H1 (cell line): ENCODE measurements around the gene PTDSS2. TPM values are rescaled to one million over a fixed set of nuclear protein-coding genes. Genes with fewer than 3 reads are reported as not detected.

ENCODE experiments used
- CTCF ChIA-PET: fragments of 300-600 bp; sonication (Branson Sonifier 250); formaldehyde crosslinking; loops from one replicate; lab custom pipeline; 2021; ENCODE audit not compliant: partially characterized antibody; lab: Charles Lee
- POLR2A ChIA-PET: fragments of 300-600 bp; sonication (Branson Sonifier 250); formaldehyde crosslinking; loops from one replicate; lab custom pipeline; 2021; ENCODE audit warnings: inconsistent platforms; ENCODE audit not compliant: partially characterized antibody; lab: Charles Lee
- DNase-seq, 2 experiments: peaks; one replicate each; pipeline versions ENCODE4 v3.0.0 to v3.0.0-alpha.2; 2010 to 2022; ENCODE audit warnings: low spot score in 2 of 2, low read depth in 1 of 2, mixed read lengths in 1 of 2
- FAIRE-seq: peaks from 2 replicates; lab custom pipeline; 2011; peaks lifted over from hg19 to GRCh38; lab: Jason Lieb, UNC
- H2AFZ ChIP-seq: 2 replicates; pipeline ENCODE4 v1.8.1; 2012; ENCODE audit warnings: low read length, inconsistent platforms
- H2AK5ac ChIP-seq: 2 replicates; pipeline ENCODE4 v1.6.1; 2013; ENCODE audit warnings: low read depth, low read length
- H2BK120ac ChIP-seq: replicated peaks from 2 replicates; pipeline ENCODE3; 2013; ENCODE audit warnings: low read depth, low read length, inconsistent platforms
- H2BK12ac ChIP-seq: 2 replicates; pipeline ENCODE4 v1.6.1; 2013; ENCODE audit warnings: low read depth, low read length
- H2BK15ac ChIP-seq: 2 replicates; pipeline ENCODE4 v1.6.1; 2013; ENCODE audit warnings: low read length
- H2BK20ac ChIP-seq: 2 replicates; pipeline ENCODE4 v1.6.1; 2013; ENCODE audit warnings: low read length
- H2BK5ac ChIP-seq: 2 replicates; pipeline ENCODE4 v1.6.1; 2013; ENCODE audit warnings: low read depth, low read length
- H3K14ac ChIP-seq: 2 replicates; pipeline ENCODE4 v1.6.1; 2013; ENCODE audit warnings: inconsistent platforms; ENCODE audit not compliant: insufficient read length
- H3K18ac ChIP-seq: 2 replicates; pipeline ENCODE4 v1.6.1; 2013; ENCODE audit warnings: low read length; ENCODE audit errors: extremely low read depth
- H3K23ac ChIP-seq: 2 replicates; pipeline ENCODE4 v1.6.1; 2013; ENCODE audit warnings: inconsistent platforms; ENCODE audit not compliant: insufficient read length
- H3K23me2 ChIP-seq: 2 replicates; pipeline ENCODE4 v1.6.1; 2013; ENCODE audit warnings: low read depth, low read length
- H3K27ac ChIP-seq: 2 replicates; pipeline ENCODE4 v1.6.1; 2011; ENCODE audit warnings: low read depth, low read length, inconsistent platforms
- H3K27me3 ChIP-seq, 4 experiments: replicated peaks in 1 of 4; 1 replicate in 1 of 4; 2 replicates in 3 of 4; pipeline versions ENCODE4 v1.6.1 to v1.8.1; 2011 to 2013; ENCODE audit warnings: low read length in 3 of 4, mild to moderate bottlenecking in 3 of 4, inconsistent platforms in 2 of 4, mixed read lengths in 2 of 4, moderate library complexity in 1 of 4; ENCODE audit not compliant: control insufficient read depth in 3 of 4, insufficient read depth in 3 of 4; ENCODE audit errors: extremely low read depth in 1 of 4
- H3K36me3 ChIP-seq, 4 experiments: 2 replicates each; pipeline versions ENCODE4 v1.6.1 to v1.8.1; 2011 to 2013; ENCODE audit warnings: mild to moderate bottlenecking in 4 of 4, low read length in 3 of 4, moderate library complexity in 2 of 4, control low read depth in 1 of 4, inconsistent platforms in 1 of 4; ENCODE audit not compliant: insufficient read depth in 4 of 4, control insufficient read depth in 2 of 4
- H3K4ac ChIP-seq: replicated peaks from 2 replicates; pipeline ENCODE3; 2013; ENCODE audit warnings: low read length, low read depth, mixed read lengths, inconsistent platforms; ENCODE audit not compliant: insufficient read length
- H3K4me1 ChIP-seq, 4 experiments: replicated peaks in 1 of 4; 1 replicate in 1 of 4; 2 replicates in 3 of 4; pipeline versions ENCODE4 v1.6.1 to v1.8.1; 2011 to 2013; ENCODE audit warnings: low read length in 3 of 4, inconsistent platforms in 2 of 4, mixed read lengths in 1 of 4; ENCODE audit not compliant: insufficient read depth in 4 of 4, control insufficient read depth in 3 of 4
- H3K4me2 ChIP-seq, 2 experiments: 2 replicates each; pipeline versions ENCODE4 v1.6.1 to v1.8.1; 2011 to 2013; ENCODE audit warnings: low read depth in 2 of 2, low read length in 2 of 2, control low read depth in 1 of 2, inconsistent platforms in 1 of 2, mild to moderate bottlenecking in 1 of 2; ENCODE audit not compliant: insufficient read depth in 1 of 2
- H3K4me3 ChIP-seq, 4 experiments: fragments of 200-600, 300-600 bp in 1 of 4; sonication (generic), shearing (Covaris generic), sonication (Bioruptor Twin) in 1 of 4; 2 replicates each; pipeline versions ENCODE4 v1.5.1 to v1.8.1; 2011 to 2016; ENCODE audit warnings: low read length in 4 of 4, low read depth in 3 of 4, control low read depth in 2 of 4, inconsistent platforms in 2 of 4, mild to moderate bottlenecking in 2 of 4, mixed read lengths in 1 of 4, moderate library complexity in 1 of 4; ENCODE audit not compliant: insufficient read depth in 2 of 4; ENCODE audit errors: extremely low read depth in 1 of 4
- H3K56ac ChIP-seq: replicated peaks from 2 replicates; pipeline ENCODE3; 2013; ENCODE audit warnings: low read depth, mild to moderate bottlenecking, mixed read lengths, low read length, inconsistent platforms; ENCODE audit not compliant: insufficient read length
- H3K79me1 ChIP-seq: 2 replicates; pipeline ENCODE4 v1.6.1; 2013; ENCODE audit warnings: low read depth, low read length, control low read depth
- H3K79me2 ChIP-seq, 2 experiments: 2 replicates each; pipeline versions ENCODE4 v1.6.1 to v1.8.1; 2012 to 2013; ENCODE audit warnings: low read length in 2 of 2, mild to moderate bottlenecking in 2 of 2, inconsistent platforms in 1 of 2; ENCODE audit not compliant: insufficient read depth in 2 of 2, control insufficient read depth in 1 of 2
- H3K9ac ChIP-seq, 4 experiments: replicated peaks in 1 of 4; 1 replicate in 1 of 4; 2 replicates in 3 of 4; pipeline versions ENCODE4 v1.6.1 to v1.8.1; 2011 to 2013; ENCODE audit warnings: low read depth in 3 of 4, low read length in 3 of 4, control low read depth in 2 of 4, mild to moderate bottlenecking in 2 of 4, moderate library complexity in 2 of 4, inconsistent platforms in 1 of 4; ENCODE audit errors: extremely low read depth in 1 of 4
- H3K9me3 ChIP-seq, 2 experiments: 2 replicates each; pipeline versions ENCODE4 v1.6.1 to v1.8.1; 2012 to 2013; ENCODE audit warnings: mild to moderate bottlenecking in 2 of 2, moderate library complexity in 2 of 2, control low read depth in 1 of 2, inconsistent platforms in 1 of 2, low read depth in 1 of 2, low read length in 1 of 2, mixed read lengths in 1 of 2; ENCODE audit not compliant: insufficient read depth in 2 of 2
- H4K20me1 ChIP-seq, 2 experiments: replicated peaks in 1 of 2; 2 replicates each; pipeline versions ENCODE3 to v1.8.1; 2011 to 2013; ENCODE audit warnings: inconsistent platforms in 2 of 2, low read length in 2 of 2, mild to moderate bottlenecking in 1 of 2; ENCODE audit not compliant: insufficient read depth in 2 of 2, control insufficient read depth in 1 of 2
- H4K5ac ChIP-seq: 2 replicates; pipeline ENCODE4 v1.6.1; 2013; ENCODE audit warnings: low read length, low read depth, mixed read lengths, inconsistent platforms; ENCODE audit not compliant: insufficient read length
- H4K8ac ChIP-seq: 2 replicates; pipeline ENCODE4 v1.8.0; 2013; ENCODE audit warnings: mild to moderate bottlenecking, moderate library complexity, low read length, inconsistent platforms; ENCODE audit not compliant: insufficient read depth; ENCODE audit errors: extremely low read depth
- H4K91ac ChIP-seq: replicated peaks from 2 replicates; pipeline ENCODE3; 2013; ENCODE audit warnings: low read length, mixed read lengths, inconsistent platforms; ENCODE audit not compliant: insufficient read length
- EZH2 ChIP-seq: fragments of 200-600 bp; sonication (generic); IDR thresholded peaks from 2 replicates; pipeline ENCODE4 v1.7.1; 2012; ENCODE audit warnings: low read depth, mild to moderate bottlenecking, moderate library complexity, low read length, inconsistent platforms; ENCODE audit not compliant: severe bottlenecking
- JUN ChIP-seq: IDR thresholded peaks from 2 replicates; pipeline ENCODE4 v1.6.1; 2011; ENCODE audit warnings: low read depth, mild to moderate bottlenecking, improper control_type of control experiment, low read length
- RAD21 ChIP-seq, 2 experiments: IDR thresholded peaks in 1 of 2; conservative IDR thresholded peaks in 1 of 2; 2 replicates each; pipeline ENCODE4 v1.6.1; 2011; ENCODE audit warnings: low read depth in 2 of 2, low read length in 2 of 2, improper control_type of control experiment in 1 of 2, inconsistent platforms in 1 of 2, mild to moderate bottlenecking in 1 of 2, moderate library complexity in 1 of 2
- RBBP5 ChIP-seq: IDR thresholded peaks from 2 replicates; pipeline ENCODE4 v1.7.1; 2012; ENCODE audit warnings: low read depth, mild to moderate bottlenecking, inconsistent platforms, low read length, moderate library complexity, borderline replicate concordance
- RXRA ChIP-seq: IDR thresholded peaks from 2 replicates; pipeline ENCODE4 v1.6.1; 2011; ENCODE audit warnings: low read depth, mild to moderate bottlenecking, low read length, moderate library complexity; ENCODE audit not compliant: insufficient read depth
- WGBS, 2 experiments: shearing (Covaris generic) in 1 of 2; methylation state at CpG; one replicate each; pipeline versions ENCODE4 v1.1.6 to v1.1.7; 2013 to 2015; ENCODE audit warnings: low lambda C conversion rate in 2 of 2, mixed read lengths in 2 of 2, inconsistent platforms in 1 of 2, low coverage in 1 of 2, missing lambda C conversion rate in 1 of 2; ENCODE audit not compliant: insufficient replicate concordance in 2 of 2, insufficient coverage in 1 of 2, insufficient read length in 1 of 2; ENCODE audit errors: extremely low coverage in 1 of 2, missing lambda C conversion rate in 1 of 2; 5-methylcytosine and 5-hydroxymethylcytosine counted together
- polyA plus RNA-seq, 7 experiments: library from polyadenylated mRNA; depleted of rRNA in 3 of 7; stranded (reverse) in 5 of 7; unstranded in 2 of 7; fragments of >200 nt in 5 of 7; fragments of 200-250 nt in 2 of 7; gene quantifications; 1 replicate in 5 of 7; 2 replicates in 1 of 7; 4 replicates in 1 of 7; pipeline versions ENCODE4 v1.2.1 to v1.2.3, GENCODE V29; 2011 to 2013; ENCODE audit warnings: missing spikeins in 2 of 7, mixed read lengths in 2 of 7
- total RNA-seq: library from RNA; stranded (reverse); fragmentation: NEBNext Ultra II Directional; extraction: Animal tissue kit (Norgen Biotek cat#: 25700); gene quantifications from 2 replicates; pipeline ENCODE4 v1.2.1, GENCODE V29; 2021
- TF ChIP-seq, protein P1 (sequence below), 3 experiments: IDR thresholded peaks; 1 replicate in 2 of 3; 2 replicates in 1 of 3; pipeline versions ENCODE4 v1.5.1 to v1.6.1; 2011; ENCODE audit warnings: low read length in 3 of 3, mild to moderate bottlenecking in 3 of 3, inconsistent platforms in 2 of 3, low read depth in 1 of 3, moderate library complexity in 1 of 3; ENCODE audit not compliant: insufficient read depth in 1 of 3; ENCODE audit errors: control extremely low read depth in 1 of 3
- TF ChIP-seq, protein P2 (sequence below): IDR thresholded peaks from 2 replicates; pipeline ENCODE4 v1.6.1; 2012; ENCODE audit warnings: inconsistent platforms

Gene PTDSS2
- total and polyA plus RNA-seq, 2 of the 8 experiments (the other 6 are each of a cell fraction or from before 2014, with no cell fraction given): 48.7 to 68.2 TPM

DNA sequence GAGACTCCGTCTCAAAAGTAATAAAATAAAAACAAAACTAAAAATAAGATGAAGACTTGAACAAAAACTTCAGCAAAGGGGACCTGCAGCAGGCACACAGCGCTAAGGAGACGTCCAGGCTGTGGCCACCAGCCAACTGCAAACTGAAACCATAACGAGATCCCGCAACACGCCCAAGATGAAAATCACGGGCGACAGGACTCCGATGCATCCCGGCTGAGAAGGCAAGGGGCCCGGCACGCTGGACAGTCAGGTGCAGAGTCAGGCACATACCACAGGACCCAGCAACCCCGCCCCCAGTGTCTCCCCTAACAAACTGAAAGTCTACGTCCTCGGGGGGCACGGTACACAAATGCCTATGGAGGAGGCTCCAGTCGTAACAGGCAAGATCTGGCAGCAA is 76.1 kb downstream of the PTDSS2 start:
- Histone ChIP-seq H3K23ac (no peak overlapping the region), H2AK5ac (no peak overlapping the region), H4K8ac (no peak overlapping the region; the same call in 1 of the 2 replicates), H3K4me3 (no peak overlapping the region), H3K79me2 (no peaks in the 10 kb centered on the region), H3K18ac (no peak overlapping the region), H3K9ac (no peak overlapping the region), H2BK120ac (no peak overlapping the region), H2BK20ac (no peak overlapping the region), H4K20me1 (no peaks in the 10 kb centered on the region), H3K27ac (no peak overlapping the region), H2AFZ (no peak overlapping the region), H2BK12ac (no peak overlapping the region), H3K4me1 (no peaks in the 10 kb centered on the region), H3K56ac (no peak overlapping the region), H2BK5ac (no peak overlapping the region), H3K14ac (no peak overlapping the region), H3K4me2 (no peak overlapping the region), H3K36me3 (no peaks in the 10 kb centered on the region), H3K9me3 (no peaks in the 10 kb centered on the region), H2BK15ac (no peak overlapping the region), H3K23me2 (no peaks in the 10 kb centered on the region), H4K91ac (no peak overlapping the region), H4K5ac (no peak overlapping the region), H3K79me1 (no peaks in the 10 kb centered on the region), H3K4ac (no peak overlapping the region), H3K27me3 (no peaks in the 10 kb centered on the region)
- CTCF ChIA-PET: interaction anchor here (1.2 kb wide), 1 partner anchor 10 kb away, joined by 3 read pairs; no protein-coding TSS in a partner anchor
- POLR2A ChIA-PET: no interaction called here
- no peak for TF ChIP-seq EZH2
- TF ChIP-seq, protein P1, sequence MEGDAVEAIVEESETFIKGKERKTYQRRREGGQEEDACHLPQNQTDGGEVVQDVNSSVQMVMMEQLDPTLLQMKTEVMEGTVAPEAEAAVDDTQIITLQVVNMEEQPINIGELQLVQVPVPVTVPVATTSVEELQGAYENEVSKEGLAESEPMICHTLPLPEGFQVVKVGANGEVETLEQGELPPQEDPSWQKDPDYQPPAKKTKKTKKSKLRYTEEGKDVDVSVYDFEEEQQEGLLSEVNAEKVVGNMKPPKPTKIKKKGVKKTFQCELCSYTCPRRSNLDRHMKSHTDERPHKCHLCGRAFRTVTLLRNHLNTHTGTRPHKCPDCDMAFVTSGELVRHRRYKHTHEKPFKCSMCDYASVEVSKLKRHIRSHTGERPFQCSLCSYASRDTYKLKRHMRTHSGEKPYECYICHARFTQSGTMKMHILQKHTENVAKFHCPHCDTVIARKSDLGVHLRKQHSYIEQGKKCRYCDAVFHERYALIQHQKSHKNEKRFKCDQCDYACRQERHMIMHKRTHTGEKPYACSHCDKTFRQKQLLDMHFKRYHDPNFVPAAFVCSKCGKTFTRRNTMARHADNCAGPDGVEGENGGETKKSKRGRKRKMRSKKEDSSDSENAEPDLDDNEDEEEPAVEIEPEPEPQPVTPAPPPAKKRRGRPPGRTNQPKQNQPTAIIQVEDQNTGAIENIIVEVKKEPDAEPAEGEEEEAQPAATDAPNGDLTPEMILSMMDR (IDR thresholded peaks at IDR 0.05; ENCODE audit: control extremely low read depth in 1 of 3, insufficient read depth in 1 of 3, low read depth in 1 of 3, low read length in 3 of 3): no peak
- no peak for TF ChIP-seq RXRA
- no peak for TF ChIP-seq JUN
- no peak for TF ChIP-seq RAD21 (IDR thresholded peaks at IDR 0.05 in 1 of 2, conservative IDR thresholded peaks at IDR 0.05 in 1 of 2; ENCODE audit: low read depth in 2 of 2, low read length in 2 of 2)
- TF ChIP-seq, protein P2, sequence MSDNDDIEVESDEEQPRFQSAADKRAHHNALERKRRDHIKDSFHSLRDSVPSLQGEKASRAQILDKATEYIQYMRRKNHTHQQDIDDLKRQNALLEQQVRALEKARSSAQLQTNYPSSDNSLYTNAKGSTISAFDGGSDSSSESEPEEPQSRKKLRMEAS: no peak
- no peak for TF ChIP-seq RBBP5
- DNase-seq: no peak
- 95% methylated on average over 17 of the region's 17 CpGs; no CpG with 5 or more reads in 1 of the 2 experiments for WGBS, 2 experiments
- no peak for FAIRE-seq
